Measurements from ENCODE around the gene SOX3. TPM values are rescaled to one million over a fixed set of nuclear protein-coding genes. Genes with fewer than 3 reads are reported as not detected.

SOX3 gene
- not detected in 2 replicates for total RNA-seq

DNA sequence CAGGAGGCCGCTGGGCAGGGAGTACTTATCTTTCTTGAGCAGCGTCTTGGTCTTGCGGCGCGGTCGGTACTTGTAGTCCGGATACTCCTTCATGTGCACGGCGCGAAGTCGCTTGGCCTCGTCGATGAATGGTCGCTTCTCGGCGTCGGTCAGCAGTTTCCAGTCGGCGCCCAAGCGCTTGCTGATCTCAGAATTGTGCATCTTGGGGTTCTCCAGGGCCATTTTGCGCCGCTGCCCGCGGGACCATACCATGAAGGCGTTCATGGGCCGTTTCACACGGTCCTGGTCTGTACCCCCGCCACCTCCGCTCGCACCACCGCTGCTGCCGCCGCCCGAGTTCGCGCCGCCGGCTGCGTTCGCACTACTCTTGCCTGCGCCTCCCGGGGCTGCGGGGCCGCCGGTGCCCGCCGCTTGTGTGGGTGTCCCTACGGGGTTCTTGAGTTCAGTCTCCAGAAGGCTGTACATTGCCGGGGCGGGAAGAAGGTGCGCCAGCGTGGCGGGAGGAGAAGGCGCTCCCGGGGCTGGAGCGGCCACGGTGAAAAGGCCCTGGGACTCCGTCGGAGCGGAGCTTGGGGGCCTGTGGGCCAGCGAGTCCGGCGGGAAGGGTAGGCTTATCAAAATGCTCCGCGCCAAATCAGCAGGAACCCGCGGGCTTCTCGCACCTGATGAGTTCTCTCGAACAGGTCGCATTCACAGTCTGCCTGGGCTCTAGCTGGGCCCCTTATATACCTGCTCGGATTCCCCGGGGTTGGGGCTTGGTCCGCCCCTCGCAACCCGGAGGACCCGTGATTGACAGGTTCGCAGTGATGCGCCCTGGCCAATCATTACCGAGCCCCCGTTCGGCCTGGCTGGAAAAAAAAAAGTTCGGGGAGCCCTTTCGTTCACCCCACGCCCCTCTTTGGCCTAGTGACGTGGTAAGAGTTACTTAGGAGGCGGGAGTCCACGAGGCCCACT lies at the start of gene SOX3:
SOX3 (minus strand) TSS at position 699 of the 954 bp plus-strand sequence; CDS start at position 690, 9 bp downstream.

Other genes with a start within 250 kb of the SOX3 start
- 5.2 and 5.4 TPM in 2 replicates for gene LINC00632, start 204.7 kb upstream of the SOX3 start, total RNA-seq